H1 (cell line): Measurements from ENCODE around the gene SLC25A26.

Source experiments
- KDM5A ChIP-seq: fragments of 200-600 bp; IDR thresholded peaks from 2 replicates; pipeline ENCODE4 v1.7.1; 2012; ENCODE audit warnings: mild to moderate bottlenecking, low read length, inconsistent platforms, mixed read lengths
- POLR2AphosphoS5 ChIP-seq: IDR thresholded peaks from 2 replicates; pipeline ENCODE4 v1.6.1; 2011; ENCODE audit warnings: low read depth, low read length
- SIN3A ChIP-seq, 2 experiments: IDR thresholded peaks in 1 of 2; conservative IDR thresholded peaks in 1 of 2; 2 replicates each; pipeline ENCODE4 v1.6.1; 2011 to 2012; ENCODE audit warnings: low read length in 2 of 2, improper control_type of control experiment in 1 of 2, low read depth in 1 of 2, mild to moderate bottlenecking in 1 of 2
- SIRT6 ChIP-seq: IDR thresholded peaks from one replicate; pipeline ENCODE4 v1.7.1; 2012; ENCODE audit warnings: low read length, inconsistent platforms
- SRF ChIP-seq: IDR thresholded peaks from 2 replicates; pipeline ENCODE4 v1.6.1; 2011; ENCODE audit warnings: mild to moderate bottlenecking, low read depth, low read length, moderate library complexity
- TF ChIP-seq, protein P1 (sequence below), 3 experiments: IDR thresholded peaks; 1 replicate in 2 of 3; 2 replicates in 1 of 3; pipeline versions ENCODE4 v1.5.1 to v1.6.1; 2011; ENCODE audit warnings: low read length in 3 of 3, mild to moderate bottlenecking in 3 of 3, inconsistent platforms in 2 of 3, low read depth in 1 of 3, moderate library complexity in 1 of 3; ENCODE audit not compliant: insufficient read depth in 1 of 3; ENCODE audit errors: control extremely low read depth in 1 of 3

DNA sequence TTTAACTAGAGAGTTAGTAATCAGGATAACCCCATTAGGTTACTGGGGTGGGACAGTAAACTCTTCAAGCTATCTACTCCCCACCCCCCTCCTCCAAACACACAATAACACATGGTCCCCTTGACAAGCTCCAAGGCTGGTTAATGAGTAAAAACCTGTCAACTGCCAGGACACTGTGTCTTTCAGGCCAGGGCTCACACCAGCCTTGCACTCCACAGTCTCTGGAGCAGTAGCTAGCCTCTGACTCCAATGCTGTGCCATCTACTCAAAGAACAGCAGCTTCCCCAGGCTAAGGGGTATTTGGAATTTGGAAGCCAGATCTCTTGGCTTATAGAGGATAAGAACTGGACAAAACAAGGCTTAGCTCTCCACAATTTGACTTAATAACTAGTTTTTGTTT lies 164.3 kb downstream of the SLC25A26 start:
- TF ChIP-seq, protein P1, sequence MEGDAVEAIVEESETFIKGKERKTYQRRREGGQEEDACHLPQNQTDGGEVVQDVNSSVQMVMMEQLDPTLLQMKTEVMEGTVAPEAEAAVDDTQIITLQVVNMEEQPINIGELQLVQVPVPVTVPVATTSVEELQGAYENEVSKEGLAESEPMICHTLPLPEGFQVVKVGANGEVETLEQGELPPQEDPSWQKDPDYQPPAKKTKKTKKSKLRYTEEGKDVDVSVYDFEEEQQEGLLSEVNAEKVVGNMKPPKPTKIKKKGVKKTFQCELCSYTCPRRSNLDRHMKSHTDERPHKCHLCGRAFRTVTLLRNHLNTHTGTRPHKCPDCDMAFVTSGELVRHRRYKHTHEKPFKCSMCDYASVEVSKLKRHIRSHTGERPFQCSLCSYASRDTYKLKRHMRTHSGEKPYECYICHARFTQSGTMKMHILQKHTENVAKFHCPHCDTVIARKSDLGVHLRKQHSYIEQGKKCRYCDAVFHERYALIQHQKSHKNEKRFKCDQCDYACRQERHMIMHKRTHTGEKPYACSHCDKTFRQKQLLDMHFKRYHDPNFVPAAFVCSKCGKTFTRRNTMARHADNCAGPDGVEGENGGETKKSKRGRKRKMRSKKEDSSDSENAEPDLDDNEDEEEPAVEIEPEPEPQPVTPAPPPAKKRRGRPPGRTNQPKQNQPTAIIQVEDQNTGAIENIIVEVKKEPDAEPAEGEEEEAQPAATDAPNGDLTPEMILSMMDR (IDR thresholded peaks at IDR 0.05; ENCODE audit: control extremely low read depth in 1 of 3, insufficient read depth in 1 of 3, low read depth in 1 of 3, low read length in 3 of 3): no peak
- no peak for TF ChIP-seq SIN3A (conservative IDR thresholded peaks at IDR 0.05 in 1 of 2, IDR thresholded peaks at IDR 0.05 in 1 of 2; ENCODE audit: low read depth in 1 of 2, low read length in 2 of 2)
- TF ChIP-seq SRF: no peak
- no peak for TF ChIP-seq SIRT6
- TF ChIP-seq KDM5A: no peak
- TF ChIP-seq POLR2AphosphoS5: no peak
